ENCODE data around the gene KNG1. TPM values are rescaled to one million over a fixed set of nuclear protein-coding genes. Genes with fewer than 3 reads are reported as not detected.
"Not testable (repeated sequence)": the region's sequence is repeated elsewhere in the genome, so short reads cannot be mapped to it uniquely, and the experiment has no call there.

KNG1 gene
- total and polyA plus RNA-seq, 10 of the 15 experiments (the other 5 are each of a cell fraction or from before 2014, with no cell fraction given), result 0.21 TPM; not detected in 9

- CTCF ChIA-PET, result no interaction called here
Observed at GRCh38 chr3:186683979-186684378, 33.2 kb upstream of the KNG1 start.

GRCh38 chr3:186686475-186686874 is 30.7 kb upstream of the KNG1 start:
- FAIRE-seq; H3K27me3 ChIP-seq (replicated peaks in 1 of 2; ENCODE audit: control insufficient read depth in 2 of 2, insufficient read depth in 2 of 2, low read length in 1 of 2); CTCF ChIA-PET; H3K4me3 ChIP-seq; H3K27ac ChIP-seq (ENCODE audit: control insufficient read depth, insufficient read depth); H3K79me2 ChIP-seq (ENCODE audit: control insufficient read depth, insufficient read depth, low read length); H3K9ac ChIP-seq (ENCODE audit: control insufficient read depth, insufficient read depth, low read length); H3K9me3 ChIP-seq (replicated peaks; ENCODE audit: control insufficient read depth, insufficient read depth, low read length); H3K36me3 ChIP-seq (ENCODE audit: control insufficient read depth in 2 of 2, insufficient read depth in 2 of 2, low read length in 1 of 2); H4K20me1 ChIP-seq (ENCODE audit: control insufficient read depth, insufficient read depth); H3K4me2 ChIP-seq (ENCODE audit: control insufficient read depth, insufficient read depth); H3K4me1 ChIP-seq (ENCODE audit: control insufficient read depth, insufficient read depth, low read length); BruUV-seq (replicated peaks); ATAC-seq; RAD21 ChIA-PET (ENCODE audit: unreplicated experiment); H2AFZ ChIP-seq (ENCODE audit: control insufficient read depth, low read depth, low read length); in situ Hi-C loops (cut with MboI); POLR2A ChIA-PET; DNase-seq (ENCODE audit: low read depth, low spot score); intact Hi-C loops (cut with micrococcal nuclease; ENCODE audit: unreplicated experiment): not testable (repeated sequence)
- 46% methylated on average over 2 of the region's 2 CpGs for WGBS (ENCODE audit: insufficient coverage, insufficient replicate concordance, low lambda C conversion rate, missing lambda C conversion rate)
- SMC1A ChIA-PET (ENCODE audit: uncharacterized antibody, unreplicated experiment), result interaction anchor here (0.7 kb wide), 1 partner anchor 874 kb away, joined by 4 read pairs; no protein-coding TSS in a partner anchor

More at GRCh38 chr3:186683979-186684378, 33.2 kb upstream of the KNG1 start:
- ChIA-PET RAD21 (ENCODE audit: unreplicated experiment) (no interaction called here), POLR2A (no interaction called here), SMC1A (ENCODE audit: uncharacterized antibody, unreplicated experiment) (no interaction called here)
- no peak overlapping the region for H3K9ac ChIP-seq (ENCODE audit: control insufficient read depth, insufficient read depth, low read length)
- H2AFZ ChIP-seq (ENCODE audit: control insufficient read depth, low read depth, low read length), result no peak overlapping the region
- intact Hi-C loops (cut with micrococcal nuclease; ENCODE audit: unreplicated experiment) (no loop called here), in situ Hi-C loops (cut with MboI) (no loop called here)
- DNase-seq (ENCODE audit: low read depth, low spot score) (no peak), FAIRE-seq (no peak), ATAC-seq (no peak)
- no TSS peak for BruUV-seq (replicated peaks)
- no peaks in the 10 kb centered on the region; the same call in 2 of the 3 replicates for H3K9me3 ChIP-seq (replicated peaks; ENCODE audit: control insufficient read depth, insufficient read depth, low read length)
- 21% methylated on average over 3 of the region's 3 CpGs for WGBS (ENCODE audit: insufficient coverage, insufficient replicate concordance, low lambda C conversion rate, missing lambda C conversion rate)
- no peaks in the 10 kb centered on the region for H3K36me3 ChIP-seq (ENCODE audit: control insufficient read depth in 2 of 2, insufficient read depth in 2 of 2, low read length in 1 of 2)
- no peaks in the 10 kb centered on the region for H3K79me2 ChIP-seq (ENCODE audit: control insufficient read depth, insufficient read depth, low read length)
- H3K4me1 ChIP-seq (ENCODE audit: control insufficient read depth, insufficient read depth, low read length), result no peaks in the 10 kb centered on the region
- H3K4me2 ChIP-seq (ENCODE audit: control insufficient read depth, insufficient read depth), result no peak overlapping the region
- H3K4me3 ChIP-seq, result no peak overlapping the region
- no peaks in the 10 kb centered on the region for H4K20me1 ChIP-seq (ENCODE audit: control insufficient read depth, insufficient read depth)
- no peak overlapping the region for H3K27ac ChIP-seq (ENCODE audit: control insufficient read depth, insufficient read depth)
- peaks cover 0 to 2% of the 10 kb centered on the region in 2 experiments; a peak in 1 of 4 replicates for H3K27me3 ChIP-seq (replicated peaks in 1 of 2; ENCODE audit: control insufficient read depth in 2 of 2, insufficient read depth in 2 of 2, low read length in 1 of 2)
- no peak for TF ChIP-seq NR2C1 (IDR thresholded peaks at IDR 0.05)
- no peak for TF ChIP-seq KLF5 (IDR thresholded peaks at IDR 0.05; ENCODE audit: partially characterized antibody)
- no peak for TF ChIP-seq SMAD5 (IDR thresholded peaks at IDR 0.05; ENCODE audit: low read depth)

All from GM12878 (cell line).